ENCODE data around the gene EBLN2.

The EBLN2 gene

DNA sequence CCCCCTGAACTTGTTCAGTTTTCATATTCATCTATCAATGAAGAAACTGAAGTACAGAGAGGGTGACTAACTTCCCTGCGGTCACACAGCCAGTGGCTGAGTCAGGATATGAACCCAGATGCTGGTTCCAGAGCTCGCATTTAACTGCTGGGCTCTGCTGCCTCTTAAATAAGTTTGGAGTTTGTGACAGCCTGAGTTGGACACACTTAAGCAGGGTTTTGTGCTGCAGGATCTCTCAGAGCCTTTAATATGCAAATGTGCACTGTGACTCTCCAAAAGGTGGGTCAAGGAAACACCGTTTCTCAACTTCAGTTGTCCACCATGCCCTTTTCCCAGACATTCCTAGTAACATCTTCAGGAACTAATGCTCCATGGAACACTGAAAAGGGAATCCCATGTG lies 45.8 kb downstream of the EBLN2 start:
- no peak for DNase-seq (ENCODE audit: low spot score)

DNA sequence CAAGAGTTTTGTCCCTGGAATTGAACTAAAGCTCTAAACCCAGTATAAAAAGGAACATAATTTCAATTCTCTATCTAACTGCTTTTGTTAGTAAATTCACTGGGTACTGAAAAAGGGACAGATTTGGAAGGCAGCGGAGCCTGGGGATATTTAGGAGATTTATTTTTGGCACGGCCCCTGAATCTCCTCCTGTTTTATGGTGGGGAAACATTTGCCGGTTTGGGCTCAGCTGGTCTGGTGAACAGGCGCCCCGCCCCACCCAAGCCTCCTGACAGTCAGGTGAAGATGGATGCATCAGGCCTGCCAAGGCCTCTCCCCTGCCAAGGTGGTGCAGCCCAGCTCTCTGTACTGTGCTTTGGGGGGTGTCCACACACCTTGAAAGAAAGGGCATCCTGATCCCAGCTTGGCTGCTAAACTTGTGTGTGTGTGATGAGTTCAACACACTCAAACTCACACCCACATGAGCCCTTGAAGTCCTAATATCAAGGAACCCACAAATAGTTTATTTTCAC lies 46.3 kb downstream of the EBLN2 start:
- no peak for DNase-seq (ENCODE audit: low spot score)

DNA sequence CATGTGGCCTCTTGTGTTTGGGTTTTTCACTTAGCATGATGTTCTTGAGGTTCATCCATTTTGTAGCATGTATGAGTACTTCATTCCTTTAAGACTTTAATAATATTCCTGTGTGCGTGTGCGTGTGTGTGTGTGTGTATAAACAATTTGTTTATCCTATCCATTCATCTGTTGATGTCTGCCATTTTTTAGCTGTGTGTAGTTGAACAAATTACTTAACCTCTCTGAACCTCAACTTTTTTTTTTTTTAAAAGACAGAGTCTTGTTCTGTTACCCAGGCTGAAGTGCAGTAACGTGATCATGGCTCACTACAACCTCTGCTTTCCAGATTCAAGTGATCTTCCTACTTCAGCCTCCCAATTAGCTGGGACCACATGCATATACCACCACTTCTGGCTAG lies 47.3 kb downstream of the EBLN2 start:
- no peak for DNase-seq (ENCODE audit: low spot score)

DNA sequence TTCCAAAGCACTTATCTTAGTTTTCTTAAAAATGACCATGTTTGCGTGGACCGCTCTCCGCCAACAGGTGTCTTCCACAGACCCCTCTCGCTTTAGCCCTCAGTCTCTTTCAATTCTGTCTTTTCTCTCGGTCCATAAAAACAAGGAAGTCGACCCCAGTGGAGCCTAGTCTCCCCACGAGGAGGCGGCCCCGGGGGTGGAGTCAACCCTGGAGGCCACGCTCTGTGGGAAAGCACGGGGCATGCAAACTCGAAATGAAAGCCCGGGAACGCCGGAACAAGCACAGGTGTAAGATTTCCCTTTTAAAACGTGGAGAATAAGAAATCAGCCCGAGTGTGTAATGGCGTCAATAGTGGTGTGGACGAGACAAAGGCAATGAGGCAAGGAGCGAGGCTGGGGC lies 49.1 kb downstream of the EBLN2 start:
- DNase-seq (ENCODE audit: low spot score) = no peak

All from SW480 (cell line).